Lower lobe of right lung (tissue), 2 donors: ENCODE measurements around the gene HAPLN3. TPM values are rescaled to one million over a fixed set of nuclear protein-coding genes. Genes with fewer than 3 reads are reported as not detected.

Experiments
- ATAC-seq, 2 donors: fragments of 200-7000 bp; cut with Tn5 transposase; one replicate each; pipeline ENCODE4 v1.9.1; 2020 to 2022; ENCODE audit warnings: mild to moderate bottlenecking in 2 of 2, moderate library complexity in 2 of 2
- DNase-seq: peaks from one replicate; pipeline ENCODE4 v3.0.0-alpha.2; 2020
- H3K27ac ChIP-seq: fragments of 200-600 bp; one replicate; pipeline ENCODE4 v1.8.0; 2022
- H3K27me3 ChIP-seq: fragments of 200-600 bp; one replicate; pipeline ENCODE4 v1.8.0; 2022; ENCODE audit warnings: low read depth
- H3K36me3 ChIP-seq: fragments of 200-600 bp; one replicate; pipeline ENCODE4 v1.8.0; 2022; ENCODE audit warnings: mild to moderate bottlenecking
- H3K4me1 ChIP-seq: fragments of 200-600 bp; one replicate; pipeline ENCODE4 v1.8.0; 2022
- H3K4me3 ChIP-seq: fragments of 200-600 bp; one replicate; pipeline ENCODE4 v1.8.0; 2022; ENCODE audit warnings: mild to moderate bottlenecking
- H3K9me3 ChIP-seq: fragments of 200-600 bp; one replicate; pipeline ENCODE4 v1.8.0; 2022
- CTCF ChIP-seq: fragments of 200-600 bp; IDR thresholded peaks from one replicate; pipeline ENCODE4 v1.8.0; 2022; ENCODE audit warnings: antibody characterized with exemption, mild to moderate bottlenecking
- intact Hi-C: fragments of 100-400 bp; cut with DNase I; formaldehyde crosslinking; loops from one replicate; pipeline ENCODE4 v1.11.0; 2022
- total RNA-seq: library from RNA; stranded (reverse); fragmentation: NEBNext Ultra II Directional; extraction: Animal tissue kit (Norgen Biotek cat#: 25700); gene quantifications from one replicate; pipeline ENCODE4 v1.2.1, GENCODE V29; 2021
- donor health status: DM: no; HTN: yes; CAD: no; lungs with severe emphysema.

HAPLN3 gene
- total RNA-seq, 1 donor from 2014 or later: 2.7 TPM

DNA sequence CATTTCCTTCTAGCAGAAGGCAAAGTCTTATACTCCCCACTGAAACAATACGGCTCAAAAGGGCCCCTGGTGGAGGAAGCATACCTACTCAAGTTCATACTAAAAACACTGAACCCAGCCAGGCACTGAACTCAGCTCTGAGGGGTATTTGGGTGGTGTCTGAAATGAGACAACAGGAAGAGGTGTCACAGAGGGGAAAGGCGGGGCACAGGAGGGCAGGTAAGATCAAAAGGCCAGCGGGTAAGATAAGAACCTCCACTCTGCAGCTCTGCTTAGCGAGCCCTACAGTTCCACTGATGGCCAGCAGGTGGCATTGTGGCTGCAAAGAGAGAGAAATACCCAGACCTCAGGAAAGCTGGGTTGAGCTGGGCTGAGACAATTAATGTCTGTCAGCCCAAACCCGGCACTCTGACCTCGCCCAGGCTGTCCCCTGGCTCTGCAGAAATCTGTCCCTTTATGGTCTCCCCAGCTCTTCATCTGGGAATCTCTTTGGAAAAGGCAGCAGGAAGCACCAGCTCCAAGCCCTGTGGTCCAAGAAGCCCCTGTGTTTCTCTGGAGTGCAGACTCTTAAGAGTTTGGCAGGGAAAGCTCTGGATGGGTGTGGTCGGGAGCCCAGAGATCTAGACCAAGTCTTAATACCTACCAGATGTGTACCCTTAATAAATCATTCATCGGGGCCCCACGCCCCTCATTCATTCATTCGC, 9.4 kb upstream of the HAPLN3 start:
- Histone ChIP-seq H3K27ac (no peak overlapping the region), H3K9me3 (no peaks in the 10 kb centered on the region), H3K36me3 (peaks cover 27% of the 10 kb centered on the region), H3K27me3 (no peaks in the 10 kb centered on the region), H3K4me3 (no peak overlapping the region), H3K4me1 (peaks cover 12% of the 10 kb centered on the region)
- ATAC-seq: peak; percentile 82 to 89
- intact Hi-C loops: no loop called here
- TF ChIP-seq CTCF: peak; percentile 100
- peak; percentile 82 for DNase-seq

- H3K4me1 ChIP-seq: peaks cover 12% of the 10 kb centered on the region
- DNase-seq: peak; percentile 19
- H3K36me3 ChIP-seq: peaks cover 27% of the 10 kb centered on the region
- H3K4me3 ChIP-seq: no peak overlapping the region
- TF ChIP-seq CTCF: no peak
- no peaks in the 10 kb centered on the region for H3K27me3 ChIP-seq
- no peak overlapping the region for H3K27ac ChIP-seq
- ATAC-seq: no peak
- intact Hi-C loops: no loop called here
- H3K9me3 ChIP-seq: no peaks in the 10 kb centered on the region
Observed at GRCh38 chr15:88904257-88904623, 8.9 kb upstream of the HAPLN3 start.

GRCh38 chr15:88902846-88903245, 7.5 kb upstream of the HAPLN3 start:
- no peak for TF ChIP-seq CTCF
- peaks cover 18% of the 10 kb centered on the region for H3K36me3 ChIP-seq

DNA sequence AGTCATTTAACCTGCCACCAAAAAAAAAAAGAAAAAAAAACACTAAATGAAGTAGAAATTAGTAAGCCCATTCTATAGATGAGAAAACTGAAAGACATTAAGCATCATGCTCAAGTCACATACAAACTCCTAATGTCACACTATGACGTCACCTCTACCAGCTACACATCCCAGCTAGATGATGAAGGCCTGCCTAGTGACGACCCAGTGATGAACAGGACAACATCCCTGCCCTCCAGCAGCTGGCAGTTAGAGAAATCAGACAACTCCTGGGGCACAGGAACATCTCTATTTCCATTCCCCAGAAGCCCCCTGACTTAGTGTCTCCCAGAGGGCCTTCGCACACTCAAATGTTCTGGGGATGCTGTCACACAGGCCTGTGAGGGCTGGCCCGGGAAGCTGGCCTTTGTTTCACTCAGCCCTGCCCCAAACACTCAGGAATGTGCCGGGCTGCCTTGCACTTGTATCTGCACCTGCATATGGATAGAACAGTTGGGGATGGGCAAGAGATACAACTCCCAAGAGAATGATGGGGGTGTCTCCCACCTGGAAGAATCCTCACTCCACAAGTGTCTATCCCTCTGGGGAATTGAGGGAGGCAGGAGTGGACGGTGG, 7.0 kb upstream of the HAPLN3 start:
- H3K4me1 ChIP-seq: peaks cover 17% of the 10 kb centered on the region
- intact Hi-C loops: no loop called here
- no peak for DNase-seq
- no peaks in the 10 kb centered on the region for H3K9me3 ChIP-seq
- H3K36me3 ChIP-seq: peaks cover 18% of the 10 kb centered on the region
- no peaks in the 10 kb centered on the region for H3K27me3 ChIP-seq
- no peak overlapping the region for H3K27ac ChIP-seq
- no peak for ATAC-seq
- TF ChIP-seq CTCF: no peak
- H3K4me3 ChIP-seq: no peak overlapping the region

More at GRCh38 chr15:88902846-88903245, 7.5 kb upstream of the HAPLN3 start:
- Histone ChIP-seq H3K4me3 (no peak overlapping the region), H3K27me3 (no peaks in the 10 kb centered on the region), H3K4me1 (peaks cover 12% of the 10 kb centered on the region), H3K27ac (no peak overlapping the region), H3K9me3 (no peaks in the 10 kb centered on the region)
- DNase-seq (no peak), ATAC-seq (no peak)
- intact Hi-C loops: no loop called here

- peaks cover 24% of the 10 kb centered on the region for H3K4me1 ChIP-seq
- intact Hi-C loops: no loop called here
- no peak overlapping the region for H3K4me3 ChIP-seq
- H3K36me3 ChIP-seq: peaks cover 16% of the 10 kb centered on the region
- no peaks in the 10 kb centered on the region for H3K9me3 ChIP-seq
- DNase-seq: no peak
- no peak for TF ChIP-seq CTCF
- no peaks in the 10 kb centered on the region for H3K27me3 ChIP-seq
- no peak for ATAC-seq
- H3K27ac ChIP-seq: no peak overlapping the region
Observed at GRCh38 chr15:88901508-88902220, 6.3 kb upstream of the HAPLN3 start.
